Measurements from ENCODE around the gene CCDC15. TPM values are rescaled to one million over a fixed set of nuclear protein-coding genes. Genes with fewer than 3 reads are reported as not detected.

The CCDC15 gene
- total RNA-seq, result 12.1 TPM
- polyA plus RNA-seq, result 0.79 TPM

- DNase-seq (ENCODE audit: extremely low spot score), result peak; percentile 98
- under 1% methylated on average over 54 of the region's 54 CpGs for WGBS
- Histone ChIP-seq H3K4me3 (ENCODE audit: low read depth, low read length) (peak within 1 kb of the TSS; percentile 62), H3K36me3 (ENCODE audit: insufficient read depth) (no peaks in the 10 kb centered on the region), H3K4me1 (ENCODE audit: insufficient read depth) (no peaks in the 10 kb centered on the region), H3K27ac (ENCODE audit: low read depth) (peak within 1 kb of the TSS; percentile 48)
Observed at GRCh38 chr11:124953753-124954589, at the start of gene CCDC15. TSS of gene CCDC15 (plus strand) at chr11:124954202. CDS start at chr11:124954733, 531 bp downstream.

- WGBS, result 81% methylated on average over 3 of the region's 3 CpGs
- H3K27ac ChIP-seq (ENCODE audit: low read depth), result no peak overlapping the region
- no peak overlapping the region for H3K4me3 ChIP-seq (ENCODE audit: low read depth, low read length)
- no peaks in the 10 kb centered on the region for H3K4me1 ChIP-seq (ENCODE audit: insufficient read depth)
- no peak for DNase-seq (ENCODE audit: extremely low spot score)
- no peaks in the 10 kb centered on the region for H3K36me3 ChIP-seq (ENCODE audit: insufficient read depth)
Observed at GRCh38 chr11:124915541-124916369, 38.2 kb upstream of the CCDC15 start.

GRCh38 chr11:124916370-124916710 is 37.7 kb upstream of the CCDC15 start:
- Histone ChIP-seq H3K36me3 (ENCODE audit: insufficient read depth) (no peaks in the 10 kb centered on the region), H3K27ac (ENCODE audit: low read depth) (no peak overlapping the region), H3K4me1 (ENCODE audit: insufficient read depth) (peaks cover 1% of the 10 kb centered on the region), H3K4me3 (ENCODE audit: low read depth, low read length) (no peak overlapping the region)
- no peak for DNase-seq (ENCODE audit: extremely low spot score)

- Histone ChIP-seq H3K36me3 (ENCODE audit: insufficient read depth) (no peaks in the 10 kb centered on the region), H3K4me3 (ENCODE audit: low read depth, low read length) (no peak overlapping the region), H3K27ac (ENCODE audit: low read depth) (no peak overlapping the region), H3K4me1 (ENCODE audit: insufficient read depth) (peaks cover 1% of the 10 kb centered on the region)
- no peak for DNase-seq (ENCODE audit: extremely low spot score)
- 46% methylated on average over 6 of the region's 6 CpGs for WGBS
Observed at GRCh38 chr11:124917115-124917637, 36.8 kb upstream of the CCDC15 start.

- Histone ChIP-seq H3K4me1 (ENCODE audit: insufficient read depth) (peaks cover 1% of the 10 kb centered on the region), H3K4me3 (ENCODE audit: low read depth, low read length) (no peak within 1 kb of the TSS), H3K36me3 (ENCODE audit: insufficient read depth) (no peaks in the 10 kb centered on the region), H3K27ac (ENCODE audit: low read depth) (no peak within 1 kb of the TSS)
- no peak for DNase-seq (ENCODE audit: extremely low spot score)
- WGBS, result 85% methylated on average over 3 of the region's 3 CpGs
Observed at GRCh38 chr11:124918950-124919349, 35.1 kb upstream of the CCDC15 start, which contains the start of gene HEPN1. TSS of gene HEPN1 (plus strand) at chr11:124919250.

- no peak for DNase-seq (ENCODE audit: extremely low spot score)
- Histone ChIP-seq H3K4me3 (ENCODE audit: low read depth, low read length) (no peak overlapping the region), H3K4me1 (ENCODE audit: insufficient read depth) (peaks cover 1% of the 10 kb centered on the region), H3K36me3 (ENCODE audit: insufficient read depth) (no peaks in the 10 kb centered on the region), H3K27ac (ENCODE audit: low read depth) (no peak overlapping the region)
- 91% methylated on average over 2 of the region's 2 CpGs for WGBS
Observed at GRCh38 chr11:124919898-124920297, 34.1 kb upstream of the CCDC15 start.

GRCh38 chr11:124920356-124920755 is 33.6 kb upstream of the CCDC15 start:
- Histone ChIP-seq H3K27ac (ENCODE audit: low read depth) (no peak overlapping the region), H3K36me3 (ENCODE audit: insufficient read depth) (no peaks in the 10 kb centered on the region), H3K4me3 (ENCODE audit: low read depth, low read length) (no peak overlapping the region), H3K4me1 (ENCODE audit: insufficient read depth) (peaks cover 1% of the 10 kb centered on the region)
- DNase-seq (ENCODE audit: extremely low spot score), result no peak
- 93% methylated on average over 5 of the region's 5 CpGs for WGBS

GRCh38 chr11:124920870-124921609 is 33.0 kb upstream of the CCDC15 start:
- Histone ChIP-seq H3K27ac (ENCODE audit: low read depth) (no peak overlapping the region), H3K36me3 (ENCODE audit: insufficient read depth) (no peaks in the 10 kb centered on the region), H3K4me1 (ENCODE audit: insufficient read depth) (peaks cover 1% of the 10 kb centered on the region), H3K4me3 (ENCODE audit: low read depth, low read length) (peak overlapping the region; percentile 32)
- WGBS, result 4% methylated on average over 82 of the region's 82 CpGs
- peak; percentile 53 for DNase-seq (ENCODE audit: extremely low spot score)

GRCh38 chr11:124922831-124923230 is 31.2 kb upstream of the CCDC15 start:
- H3K4me1 ChIP-seq (ENCODE audit: insufficient read depth), result peaks cover 1% of the 10 kb centered on the region
- H3K36me3 ChIP-seq (ENCODE audit: insufficient read depth), result no peaks in the 10 kb centered on the region
- WGBS, result 89% methylated on average over 4 of the region's 4 CpGs
- no peak for DNase-seq (ENCODE audit: extremely low spot score)
- no peak overlapping the region for H3K4me3 ChIP-seq (ENCODE audit: low read depth, low read length)
- H3K27ac ChIP-seq (ENCODE audit: low read depth), result no peak overlapping the region

GRCh38 chr11:124923296-124923695 is 30.7 kb upstream of the CCDC15 start:
- Histone ChIP-seq H3K4me1 (ENCODE audit: insufficient read depth) (peaks cover 1% of the 10 kb centered on the region), H3K27ac (ENCODE audit: low read depth) (no peak overlapping the region), H3K4me3 (ENCODE audit: low read depth, low read length) (no peak overlapping the region), H3K36me3 (ENCODE audit: insufficient read depth) (no peaks in the 10 kb centered on the region)
- no peak for DNase-seq (ENCODE audit: extremely low spot score)

GRCh38 chr11:124928942-124929665 is 24.9 kb upstream of the CCDC15 start:
- no peak for DNase-seq (ENCODE audit: extremely low spot score)
- WGBS, result 51% methylated on average over 4 of the region's 4 CpGs
- H3K4me3 ChIP-seq (ENCODE audit: low read depth, low read length), result no peak overlapping the region

GRCh38 chr11:124930799-124931198 is 23.2 kb upstream of the CCDC15 start:
- WGBS, result 68% methylated on average over 3 of the region's 3 CpGs
- Histone ChIP-seq H3K36me3 (ENCODE audit: insufficient read depth) (no peaks in the 10 kb centered on the region), H3K4me1 (ENCODE audit: insufficient read depth) (no peaks in the 10 kb centered on the region), H3K27ac (ENCODE audit: low read depth) (no peak overlapping the region), H3K4me3 (ENCODE audit: low read depth, low read length) (no peak overlapping the region)
- no peak for DNase-seq (ENCODE audit: extremely low spot score)

More at GRCh38 chr11:124928942-124929665, 24.9 kb upstream of the CCDC15 start:
- no peaks in the 10 kb centered on the region for H3K4me1 ChIP-seq (ENCODE audit: insufficient read depth)
- no peaks in the 10 kb centered on the region for H3K36me3 ChIP-seq (ENCODE audit: insufficient read depth)
- no peak overlapping the region for H3K27ac ChIP-seq (ENCODE audit: low read depth)
